GM12891 (cell line): ENCODE results near the gene CDK5RAP2.

Experiments used
- PAX5 ChIP-seq: IDR thresholded peaks from 2 replicates; pipeline ENCODE4 v1.6.1; 2011; ENCODE audit warnings: low read length, moderate library complexity, mild to moderate bottlenecking; ENCODE audit not compliant: insufficient read depth, severe bottlenecking
- POLR2A ChIP-seq: IDR thresholded peaks from 2 replicates; pipeline ENCODE4 v1.6.1; 2011; ENCODE audit warnings: low read depth, low read length, control low read depth
- POLR2AphosphoS5 ChIP-seq: IDR thresholded peaks from 2 replicates; pipeline ENCODE4 v1.6.1; 2011; ENCODE audit warnings: low read depth, low read length, control low read depth
- POU2F2 ChIP-seq: IDR thresholded peaks from 2 replicates; pipeline ENCODE4 v1.6.1; 2011; ENCODE audit warnings: low read depth, mild to moderate bottlenecking, control low read depth, low read length, moderate library complexity

DNA sequence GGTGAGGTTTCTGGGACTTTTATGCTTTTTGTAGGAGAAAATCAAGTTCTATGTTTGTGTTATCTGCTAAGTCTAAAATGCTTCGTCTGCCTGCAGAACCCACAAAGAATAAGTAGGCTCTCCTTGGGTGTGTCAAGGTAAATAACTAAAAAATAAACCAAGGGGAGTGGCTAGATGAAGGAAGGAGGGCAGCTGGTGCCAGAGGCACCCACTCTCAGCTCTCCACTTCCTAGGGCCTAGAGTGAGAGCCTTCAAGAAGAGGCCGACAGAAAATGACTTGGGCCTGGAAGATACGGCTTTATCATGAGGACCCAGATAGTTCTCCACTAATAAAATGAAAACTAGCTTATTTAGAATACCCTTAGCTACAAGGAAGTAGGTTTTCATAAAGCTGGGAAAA lies 147.4 kb downstream of the CDK5RAP2 start:
- TF ChIP-seq POLR2A (no peak), PAX5 (no peak), POLR2AphosphoS5 (no peak), POU2F2 (no peak)
